Neural cell (in vitro differentiated cells): ENCODE results near the gene GDI1. TPM values are rescaled to one million over a fixed set of nuclear protein-coding genes. Genes with fewer than 3 reads are reported as not detected.

Source experiments
- H2AFZ ChIP-seq: fragments of 200-600, 300-800 bp; sonication (generic), shearing (Covaris generic); 2 replicates; pipeline ENCODE4 v1.6.0; 2014; ENCODE audit warnings: low read depth, mild to moderate bottlenecking, antibody characterized with exemption, low read length, moderate library complexity
- H3F3A ChIP-seq: fragments of 200-600 bp; shearing (Covaris generic); 2 replicates; pipeline ENCODE4 v1.6.1; 2016; ENCODE audit warnings: mild to moderate bottlenecking, moderate library complexity, mixed read lengths, antibody characterized with exemption, low read length; ENCODE audit not compliant: insufficient read depth, poor library complexity, severe bottlenecking
- H3K27ac ChIP-seq: fragments of 200-600, 300-800 bp; sonication (generic), shearing (Covaris generic); 2 replicates; pipeline ENCODE4 v1.5.1; 2014; ENCODE audit warnings: mild to moderate bottlenecking, low read length, moderate library complexity
- H3K27me3 ChIP-seq: fragments of 300-800, 200-600 bp; sonication (generic), shearing (Covaris generic); 2 replicates; pipeline ENCODE4 v1.6.0; 2014; ENCODE audit warnings: mild to moderate bottlenecking, low read depth, low read length, moderate library complexity; ENCODE audit not compliant: insufficient read depth
- H3K36me3 ChIP-seq: fragments of 300-800, 200-600 bp; sonication (generic), shearing (Covaris generic); 2 replicates; pipeline ENCODE4 v1.5.1; 2014; ENCODE audit warnings: mild to moderate bottlenecking, antibody characterized with exemption, low read length, moderate library complexity; ENCODE audit not compliant: insufficient read depth
- H3K4me2 ChIP-seq: fragments of 300-800, 200-600 bp; sonication (generic), shearing (Covaris generic); 2 replicates; pipeline ENCODE4 v1.6.0; 2014; ENCODE audit warnings: mild to moderate bottlenecking, low read length
- H3K4me3 ChIP-seq: fragments of 300-800, 200-600 bp; sonication (generic), shearing (Covaris generic); 2 replicates; pipeline ENCODE4 v1.5.1; 2014; ENCODE audit warnings: mild to moderate bottlenecking, low read length, moderate library complexity
- H3K79me2 ChIP-seq: fragments of 200-600 bp; shearing (Covaris generic); replicated peaks from 2 replicates; pipeline ENCODE4 v1.6.0; 2014; ENCODE audit warnings: mild to moderate bottlenecking, low read length, moderate library complexity; ENCODE audit not compliant: insufficient read depth
- H3K9ac ChIP-seq: fragments of 300-800, 200-600 bp; sonication (generic), shearing (Covaris generic); 2 replicates; pipeline ENCODE4 v1.6.1; 2016; ENCODE audit warnings: mild to moderate bottlenecking, low read length, mixed read lengths
- H3K9me2 ChIP-seq: fragments of 200-600 bp; shearing (Covaris generic); 2 replicates; pipeline ENCODE4 v1.6.1; 2016; ENCODE audit warnings: mild to moderate bottlenecking, low read length, mixed read lengths; ENCODE audit not compliant: insufficient read depth
- H3K9me3 ChIP-seq: fragments of 200-600, 300-800 bp; sonication (generic), shearing (Covaris generic); 2 replicates; pipeline ENCODE4 v1.6.1; 2016; ENCODE audit warnings: mild to moderate bottlenecking, mixed run types, low read length, moderate library complexity, mixed read lengths
- H4K20me1 ChIP-seq: fragments of 200-600 bp; shearing (Covaris generic); 2 replicates; pipeline ENCODE4 v1.6.1; 2016; ENCODE audit warnings: mild to moderate bottlenecking, mixed run types; ENCODE audit not compliant: insufficient read depth
- CTCF ChIP-seq: fragments of 450-650 bp; IDR thresholded peaks from 2 replicates; pipeline ENCODE4 v1.5.1; 2014; ENCODE audit warnings: antibody characterized with exemption, mild to moderate bottlenecking, moderate library complexity; ENCODE audit not compliant: poor library complexity, severe bottlenecking
- EP300 ChIP-seq: fragments of 450-650 bp; conservative IDR thresholded peaks from 2 replicates; pipeline ENCODE4 v1.6.1; 2014; ENCODE audit warnings: antibody characterized with exemption, mild to moderate bottlenecking, moderate library complexity; ENCODE audit not compliant: poor library complexity, severe bottlenecking
- EZH2 ChIP-seq: fragments of 200-600, 300-800 bp; shearing (Covaris generic), sonication (generic); IDR thresholded peaks from 2 replicates; pipeline ENCODE4 v1.6.1; 2014; ENCODE audit warnings: antibody characterized with exemption, low read length, borderline replicate concordance, mild to moderate bottlenecking; ENCODE audit not compliant: insufficient read depth, poor library complexity, severe bottlenecking
- MXI1 ChIP-seq: fragments of 450-650 bp; conservative IDR thresholded peaks from 2 replicates; pipeline ENCODE4 v1.6.1; 2014; ENCODE audit warnings: antibody characterized with exemption, mild to moderate bottlenecking; ENCODE audit not compliant: poor library complexity, severe bottlenecking
- POLR2AphosphoS5 ChIP-seq: IDR thresholded peaks from 2 replicates; pipeline ENCODE4 v1.6.1; 2012
- RAD21 ChIP-seq: fragments of 450-650 bp; conservative IDR thresholded peaks from 2 replicates; pipeline ENCODE4 v1.6.1; 2014; ENCODE audit warnings: antibody characterized with exemption, mild to moderate bottlenecking, moderate library complexity
- SMC3 ChIP-seq: fragments of 450-650 bp; conservative IDR thresholded peaks from 2 replicates; pipeline ENCODE4 v1.6.1; 2014; ENCODE audit warnings: antibody characterized with exemption, mild to moderate bottlenecking, moderate library complexity; ENCODE audit not compliant: poor library complexity
- TAF1 ChIP-seq: IDR thresholded peaks from 2 replicates; pipeline ENCODE4 v1.6.1; 2012; ENCODE audit warnings: low read depth
- polyA plus RNA-seq: library from polyadenylated mRNA; depleted of rRNA; stranded (reverse); fragments of >200 nt; gene quantifications from 2 replicates; pipeline ENCODE4 v1.2.3, GENCODE V29; 2014
- TF ChIP-seq, protein P1 (sequence below): IDR thresholded peaks from 2 replicates; pipeline ENCODE4 v1.6.1; 2012; ENCODE audit warnings: borderline replicate concordance

The GDI1 gene
- polyA plus RNA-seq, 1 donor from 2014 or later, result 370 TPM

DNA sequence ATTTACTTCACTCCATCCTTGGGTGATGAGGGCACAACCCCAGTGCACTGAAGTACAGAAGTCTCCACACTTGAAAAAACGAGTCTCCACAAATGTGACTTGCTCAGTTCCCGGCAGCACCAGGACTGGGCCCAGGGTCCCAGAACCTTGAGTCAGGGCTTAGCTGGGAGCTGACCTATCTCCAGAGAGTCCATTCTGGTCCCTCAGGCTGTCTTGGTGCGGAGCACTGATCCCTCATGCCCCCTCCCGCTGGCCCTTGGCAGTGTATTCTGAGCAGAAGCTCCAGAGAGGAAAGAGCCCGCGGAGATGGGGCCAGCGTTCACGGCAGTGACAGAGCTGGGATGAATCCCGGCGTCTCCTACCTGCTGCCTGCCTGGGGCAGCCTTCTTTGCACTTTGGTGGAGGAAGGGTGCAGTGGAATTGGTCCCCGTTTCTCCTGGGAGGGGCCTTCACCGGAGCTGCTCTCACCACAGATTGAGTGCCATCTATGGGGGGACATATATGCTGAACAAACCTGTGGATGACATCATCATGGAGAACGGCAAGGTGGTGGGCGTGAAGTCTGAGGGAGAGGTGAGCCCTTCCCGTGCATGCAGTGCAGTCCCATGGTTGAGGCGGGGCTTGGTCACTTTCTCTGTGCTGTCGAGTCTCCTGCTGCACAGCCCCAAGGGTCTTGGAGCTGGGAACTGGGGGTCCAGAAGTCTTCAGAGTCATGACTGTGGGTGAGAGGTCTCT is 3.8 kb downstream of the GDI1 start:
- Histone ChIP-seq H3K79me2 (peaks cover 23% of the 10 kb centered on the region), H3K36me3 (no peaks in the 10 kb centered on the region), H3K27ac (no peak overlapping the region), H3K4me2 (no peak overlapping the region), H3F3A (no peaks in the 10 kb centered on the region), H2AFZ (no peak overlapping the region), H3K4me3 (no peak overlapping the region), H3K9me2 (no peaks in the 10 kb centered on the region), H3K27me3 (no peaks in the 10 kb centered on the region), H3K9me3 (no peaks in the 10 kb centered on the region), H4K20me1 (no peaks in the 10 kb centered on the region), H3K9ac (no peak overlapping the region)
- TF ChIP-seq EZH2 (no peak), RAD21 (no peak), SMC3 (no peak), MXI1 (no peak), EP300 (no peak)

- Histone ChIP-seq H4K20me1 (no peaks in the 10 kb centered on the region), H3K4me3 (no peak overlapping the region), H3K79me2 (peaks cover 23% of the 10 kb centered on the region), H2AFZ (no peak overlapping the region), H3K4me2 (no peak overlapping the region), H3F3A (no peaks in the 10 kb centered on the region), H3K9ac (no peak overlapping the region), H3K36me3 (no peaks in the 10 kb centered on the region), H3K27ac (no peak overlapping the region), H3K27me3 (no peaks in the 10 kb centered on the region), H3K9me2 (no peaks in the 10 kb centered on the region), H3K9me3 (no peaks in the 10 kb centered on the region)
- TF ChIP-seq, protein P1, sequence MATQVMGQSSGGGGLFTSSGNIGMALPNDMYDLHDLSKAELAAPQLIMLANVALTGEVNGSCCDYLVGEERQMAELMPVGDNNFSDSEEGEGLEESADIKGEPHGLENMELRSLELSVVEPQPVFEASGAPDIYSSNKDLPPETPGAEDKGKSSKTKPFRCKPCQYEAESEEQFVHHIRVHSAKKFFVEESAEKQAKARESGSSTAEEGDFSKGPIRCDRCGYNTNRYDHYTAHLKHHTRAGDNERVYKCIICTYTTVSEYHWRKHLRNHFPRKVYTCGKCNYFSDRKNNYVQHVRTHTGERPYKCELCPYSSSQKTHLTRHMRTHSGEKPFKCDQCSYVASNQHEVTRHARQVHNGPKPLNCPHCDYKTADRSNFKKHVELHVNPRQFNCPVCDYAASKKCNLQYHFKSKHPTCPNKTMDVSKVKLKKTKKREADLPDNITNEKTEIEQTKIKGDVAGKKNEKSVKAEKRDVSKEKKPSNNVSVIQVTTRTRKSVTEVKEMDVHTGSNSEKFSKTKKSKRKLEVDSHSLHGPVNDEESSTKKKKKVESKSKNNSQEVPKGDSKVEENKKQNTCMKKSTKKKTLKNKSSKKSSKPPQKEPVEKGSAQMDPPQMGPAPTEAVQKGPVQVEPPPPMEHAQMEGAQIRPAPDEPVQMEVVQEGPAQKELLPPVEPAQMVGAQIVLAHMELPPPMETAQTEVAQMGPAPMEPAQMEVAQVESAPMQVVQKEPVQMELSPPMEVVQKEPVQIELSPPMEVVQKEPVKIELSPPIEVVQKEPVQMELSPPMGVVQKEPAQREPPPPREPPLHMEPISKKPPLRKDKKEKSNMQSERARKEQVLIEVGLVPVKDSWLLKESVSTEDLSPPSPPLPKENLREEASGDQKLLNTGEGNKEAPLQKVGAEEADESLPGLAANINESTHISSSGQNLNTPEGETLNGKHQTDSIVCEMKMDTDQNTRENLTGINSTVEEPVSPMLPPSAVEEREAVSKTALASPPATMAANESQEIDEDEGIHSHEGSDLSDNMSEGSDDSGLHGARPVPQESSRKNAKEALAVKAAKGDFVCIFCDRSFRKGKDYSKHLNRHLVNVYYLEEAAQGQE, result no peak
- TF ChIP-seq RAD21 (no peak), POLR2AphosphoS5 (no peak), SMC3 (no peak), EP300 (no peak), CTCF (no peak), MXI1 (no peak), TAF1 (no peak), EZH2 (no peak)
Measured at GRCh38 chrX:154441564-154441963, 4.6 kb downstream of the GDI1 start.
